MM.1S (cell line): Measurements from ENCODE around the gene HMX2.

Experiments used
- EZH2 ChIP-seq: fragments of 300-600 bp; sonication (generic); optimal IDR thresholded peaks from 2 replicates; pipeline ENCODE3; 2017; ENCODE audit warnings: low read depth, mild to moderate bottlenecking, antibody characterized with exemption, low read length, mixed read lengths
- EZH2phosphoT487 ChIP-seq: fragments of 300-600 bp; sonication (generic); IDR thresholded peaks from 2 replicates; pipeline ENCODE4 v1.6.1; 2018; ENCODE audit warnings: antibody characterized with exemption, low read length
- TF ChIP-seq, protein P1 (sequence below): fragments of 300-600 bp; sonication (generic); IDR thresholded peaks from 2 replicates; pipeline ENCODE4 v1.5.1; 2016; ENCODE audit warnings: antibody characterized with exemption, low read length, mixed read lengths

DNA sequence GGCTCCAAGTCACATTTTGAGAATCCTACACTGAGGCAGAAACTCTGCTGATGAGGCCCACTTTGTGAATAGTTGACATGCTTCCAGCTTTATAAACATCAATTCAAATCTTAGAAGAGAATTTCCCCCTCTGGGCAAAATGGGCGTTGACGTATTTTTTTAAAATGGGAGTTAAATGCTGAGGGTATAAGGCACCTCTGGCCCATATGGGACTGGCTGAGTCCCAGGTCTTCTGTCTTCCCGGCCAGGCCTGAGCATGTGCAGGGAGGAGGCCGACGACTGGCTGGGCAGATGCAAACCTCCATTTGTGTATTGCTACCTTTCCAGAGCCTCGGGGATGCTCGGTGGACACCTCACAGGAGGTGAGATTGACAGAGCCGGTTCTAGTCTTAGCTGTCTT, 44.0 kb downstream of the HMX2 start:
- TF ChIP-seq, protein P1, sequence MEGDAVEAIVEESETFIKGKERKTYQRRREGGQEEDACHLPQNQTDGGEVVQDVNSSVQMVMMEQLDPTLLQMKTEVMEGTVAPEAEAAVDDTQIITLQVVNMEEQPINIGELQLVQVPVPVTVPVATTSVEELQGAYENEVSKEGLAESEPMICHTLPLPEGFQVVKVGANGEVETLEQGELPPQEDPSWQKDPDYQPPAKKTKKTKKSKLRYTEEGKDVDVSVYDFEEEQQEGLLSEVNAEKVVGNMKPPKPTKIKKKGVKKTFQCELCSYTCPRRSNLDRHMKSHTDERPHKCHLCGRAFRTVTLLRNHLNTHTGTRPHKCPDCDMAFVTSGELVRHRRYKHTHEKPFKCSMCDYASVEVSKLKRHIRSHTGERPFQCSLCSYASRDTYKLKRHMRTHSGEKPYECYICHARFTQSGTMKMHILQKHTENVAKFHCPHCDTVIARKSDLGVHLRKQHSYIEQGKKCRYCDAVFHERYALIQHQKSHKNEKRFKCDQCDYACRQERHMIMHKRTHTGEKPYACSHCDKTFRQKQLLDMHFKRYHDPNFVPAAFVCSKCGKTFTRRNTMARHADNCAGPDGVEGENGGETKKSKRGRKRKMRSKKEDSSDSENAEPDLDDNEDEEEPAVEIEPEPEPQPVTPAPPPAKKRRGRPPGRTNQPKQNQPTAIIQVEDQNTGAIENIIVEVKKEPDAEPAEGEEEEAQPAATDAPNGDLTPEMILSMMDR: no peak
- TF ChIP-seq EZH2 (no peak), EZH2phosphoT487 (no peak)
